RPMI8226 (cell line): Measurements from ENCODE around the gene KRTDAP.
"Not testable (repeated sequence)": the region's sequence is repeated elsewhere in the genome, so short reads cannot be mapped to it uniquely, and the experiment has no call there.

Experiments
- DNase-seq: peaks from one replicate; pipeline ENCODE4 v3.0.0-alpha.2; 2015

KRTDAP gene

GRCh38 chr19:35483089-35483488 lies 7.2 kb downstream of the KRTDAP start:
- no peak for DNase-seq

GRCh38 chr19:35478794-35479677 lies 11.2 kb downstream of the KRTDAP start:
- DNase-seq = no peak

- no peak for DNase-seq
These were observed 14.1 kb downstream of the KRTDAP start for GRCh38 chr19:35476149-35476548.

GRCh38 chr19:35474594-35474993 lies 15.7 kb downstream of the KRTDAP start:
- not testable (repeated sequence) for DNase-seq

- no peak for DNase-seq
These were observed 16.2 kb downstream of the KRTDAP start for GRCh38 chr19:35474104-35474503.

GRCh38 chr19:35471946-35472345 lies 18.3 kb downstream of the KRTDAP start:
- DNase-seq = no peak

GRCh38 chr19:35471075-35471474 lies 19.2 kb downstream of the KRTDAP start:
- DNase-seq = not testable (repeated sequence)

- DNase-seq = no peak
These were observed 20.1 kb downstream of the KRTDAP start for GRCh38 chr19:35470128-35470527.

- DNase-seq = peak; percentile 72
These were observed 21.6 kb downstream of the KRTDAP start for GRCh38 chr19:35468637-35469036.

GRCh38 chr19:35466259-35466658 lies 24.0 kb downstream of the KRTDAP start:
- no peak for DNase-seq

- DNase-seq = not testable (repeated sequence)
These were observed 27.3 kb downstream of the KRTDAP start for GRCh38 chr19:35462956-35463355.

GRCh38 chr19:35462476-35462953 lies 27.7 kb downstream of the KRTDAP start:
- peak; percentile 85 for DNase-seq

GRCh38 chr19:35461788-35462187 lies 28.5 kb downstream of the KRTDAP start:
- DNase-seq = not testable (repeated sequence)

- no peak for DNase-seq
These were observed 29.2 kb downstream of the KRTDAP start for GRCh38 chr19:35461060-35461459.

- no peak for DNase-seq
These were observed 29.7 kb downstream of the KRTDAP start for GRCh38 chr19:35460608-35461007.

GRCh38 chr19:35459414-35460082 lies 30.7 kb downstream of the KRTDAP start:
- no peak for DNase-seq

- DNase-seq = peak; percentile 83
These were observed 31.4 kb downstream of the KRTDAP start for GRCh38 chr19:35458731-35459391.

GRCh38 chr19:35458192-35458591 lies 32.1 kb downstream of the KRTDAP start:
- no peak for DNase-seq

- DNase-seq = peak; percentile 60
These were observed 33.1 kb downstream of the KRTDAP start for GRCh38 chr19:35457173-35457572.

GRCh38 chr19:35455616-35456201 lies 34.6 kb downstream of the KRTDAP start:
- no peak for DNase-seq

GRCh38 chr19:35454663-35455062 lies 35.6 kb downstream of the KRTDAP start:
- DNase-seq = no peak

GRCh38 chr19:35451338-35452096 lies 38.7 kb downstream of the KRTDAP start:
- DNase-seq = peak; percentile 44
